NCI-H524 (cell line): Measurements from ENCODE around the gene NVL.

Experiments
- DNase-seq, 2 experiments: peaks; one replicate each; lab custom pipeline; 2025; lab: John Stamatoyannopoulos, UW

The NVL gene

DNA sequence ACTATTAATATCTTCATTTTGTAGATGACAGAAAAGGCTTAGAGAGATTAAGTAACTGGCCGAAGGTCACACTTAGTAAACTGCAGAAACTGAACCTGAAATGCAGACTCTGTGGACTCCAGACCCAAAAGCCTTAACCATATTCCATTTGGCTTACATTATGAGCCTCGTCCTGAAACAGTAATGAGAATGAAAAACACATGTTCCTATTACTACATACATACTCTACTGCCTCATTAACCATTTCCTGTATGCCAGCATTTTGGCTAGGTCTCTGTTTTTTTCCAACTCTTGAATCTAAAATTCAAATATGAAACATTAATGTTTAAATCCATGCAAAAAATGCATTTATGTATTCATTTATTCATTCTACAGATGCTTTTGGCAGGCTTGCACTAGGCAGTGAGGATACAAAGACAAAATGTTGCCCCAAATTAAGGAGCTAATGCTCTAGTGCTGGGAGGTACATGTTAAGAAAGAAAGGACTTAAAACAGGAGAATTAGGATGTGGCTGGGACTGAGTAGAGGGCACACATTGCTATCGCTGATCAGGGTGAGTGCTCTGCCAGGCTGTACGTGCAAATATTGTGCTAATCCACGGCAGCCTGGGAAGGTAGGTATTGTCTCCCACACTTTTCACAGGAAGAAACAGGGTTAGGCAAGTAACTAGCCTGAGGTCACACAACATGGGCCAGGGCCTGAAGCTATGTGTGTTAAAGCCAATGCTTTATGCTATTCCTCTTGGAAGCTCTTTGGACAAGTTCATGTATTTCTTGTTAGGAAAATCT lies 133.0 kb downstream of the NVL start:
- no peak for DNase-seq

DNA sequence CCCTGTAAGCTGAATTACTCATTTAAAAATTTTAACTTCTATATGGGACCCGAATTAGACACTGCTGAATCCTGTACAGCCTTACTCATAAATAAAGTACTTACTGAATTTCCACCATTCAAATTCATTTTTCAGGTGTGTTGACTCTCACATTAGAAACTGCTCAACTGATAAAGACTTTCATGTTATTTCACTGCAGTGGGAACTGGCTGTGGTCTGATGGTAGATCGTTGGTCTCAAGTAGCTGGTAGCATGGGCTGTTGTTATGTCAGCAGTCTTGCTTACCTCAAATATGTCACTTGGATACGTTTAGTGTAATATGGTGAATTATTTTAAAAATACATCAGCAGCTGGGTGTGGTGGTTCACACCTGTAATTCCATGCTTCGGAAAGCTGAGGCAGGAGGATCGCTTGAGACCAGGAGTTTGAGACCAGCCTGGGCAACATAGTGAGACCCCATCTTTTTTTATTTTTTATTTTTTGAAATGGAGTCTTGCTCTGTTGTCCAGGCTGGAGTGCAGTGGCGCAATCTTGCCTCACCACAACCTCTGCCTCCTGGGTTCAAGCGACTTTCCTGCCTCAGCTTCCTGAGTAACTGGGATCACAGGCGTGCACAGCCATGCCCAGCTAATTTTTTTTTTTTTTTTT lies 136.5 kb downstream of the NVL start:
- DNase-seq = no peak

DNA sequence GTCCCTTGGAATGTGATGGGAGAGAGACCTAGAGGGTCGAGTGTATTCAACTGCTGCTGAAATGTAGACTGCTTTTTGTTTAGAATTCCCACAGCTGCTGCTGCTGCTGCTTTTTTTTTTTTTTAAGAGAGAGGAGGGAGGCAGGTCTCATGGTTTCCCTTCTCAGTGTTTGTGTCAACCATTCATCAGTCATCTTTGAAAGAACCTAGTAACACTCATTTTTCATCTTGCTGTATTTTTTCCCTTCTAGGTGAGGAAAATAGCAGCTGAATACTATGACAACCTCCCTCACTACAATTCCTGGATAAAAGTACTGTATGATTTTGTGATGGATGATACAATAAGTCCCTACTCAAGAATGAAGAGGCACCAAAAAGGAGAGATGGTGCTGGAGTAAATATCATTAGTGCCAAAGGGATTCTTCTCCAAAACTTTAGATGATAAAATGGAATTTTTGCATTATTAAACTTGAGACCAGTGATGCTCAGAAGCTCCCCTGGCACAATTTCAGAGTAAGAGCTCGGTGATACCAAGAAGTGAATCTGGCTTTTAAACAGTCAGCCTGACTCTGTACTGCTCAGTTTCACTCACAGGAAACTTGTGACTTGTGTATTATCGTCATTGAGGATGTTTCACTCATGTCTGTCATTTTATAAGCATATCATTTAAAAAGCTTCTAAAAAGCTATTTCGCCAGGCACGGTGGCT lies 137.7 kb downstream of the NVL start:
- no peak for DNase-seq

DNA sequence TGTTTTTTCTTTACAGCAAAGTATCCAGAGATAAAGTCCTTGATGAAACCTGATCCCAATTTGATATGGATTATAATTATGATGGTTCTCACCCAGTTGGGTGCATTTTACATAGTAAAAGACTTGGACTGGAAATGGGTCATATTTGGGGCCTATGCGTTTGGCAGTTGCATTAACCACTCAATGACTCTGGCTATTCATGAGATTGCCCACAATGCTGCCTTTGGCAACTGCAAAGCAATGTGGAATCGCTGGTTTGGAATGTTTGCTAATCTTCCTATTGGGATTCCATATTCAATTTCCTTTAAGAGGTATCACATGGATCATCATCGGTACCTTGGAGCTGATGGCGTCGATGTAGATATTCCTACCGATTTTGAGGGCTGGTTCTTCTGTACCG lies 140.4 kb downstream of the NVL start:
- no peak for DNase-seq

DNA sequence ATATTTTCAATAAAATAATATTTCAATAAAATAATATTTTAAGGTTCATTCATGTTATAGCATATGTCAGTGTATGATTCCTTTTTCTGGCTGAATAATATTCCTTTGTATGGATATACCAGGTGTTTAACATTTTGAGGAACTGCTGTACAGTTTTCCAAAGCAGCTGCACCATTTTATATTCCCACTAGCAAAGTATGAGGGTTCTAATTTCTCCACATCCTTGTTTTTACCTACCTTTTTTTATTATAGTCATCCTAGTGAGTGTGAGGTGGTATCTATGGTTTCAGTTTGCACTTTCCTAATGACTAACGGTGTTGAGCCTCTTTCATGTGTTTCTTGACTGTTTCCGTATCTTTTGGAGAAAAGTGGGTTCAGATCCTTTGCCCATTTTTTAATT lies 141.7 kb downstream of the NVL start:
- no peak for DNase-seq

DNA sequence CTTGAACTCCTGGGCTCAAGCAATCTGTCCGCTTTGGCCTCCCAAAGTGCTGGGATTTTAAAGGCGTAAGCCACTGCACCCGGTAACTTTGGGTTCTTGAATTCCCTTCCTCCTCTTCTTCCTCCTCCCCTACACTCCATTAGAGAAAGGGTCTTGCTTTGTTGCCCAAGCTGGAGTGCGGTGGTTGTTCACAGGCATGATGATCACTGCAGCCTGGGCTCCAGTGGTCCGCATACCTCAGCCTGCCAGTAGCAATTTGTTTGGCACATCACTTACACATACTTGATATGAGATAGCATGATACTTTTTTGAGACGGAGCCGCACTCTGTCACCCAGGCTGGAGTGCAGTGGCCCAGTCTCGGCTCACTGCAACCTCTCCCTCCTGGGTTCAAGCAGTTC lies 144.8 kb downstream of the NVL start:
- no peak for DNase-seq

DNA sequence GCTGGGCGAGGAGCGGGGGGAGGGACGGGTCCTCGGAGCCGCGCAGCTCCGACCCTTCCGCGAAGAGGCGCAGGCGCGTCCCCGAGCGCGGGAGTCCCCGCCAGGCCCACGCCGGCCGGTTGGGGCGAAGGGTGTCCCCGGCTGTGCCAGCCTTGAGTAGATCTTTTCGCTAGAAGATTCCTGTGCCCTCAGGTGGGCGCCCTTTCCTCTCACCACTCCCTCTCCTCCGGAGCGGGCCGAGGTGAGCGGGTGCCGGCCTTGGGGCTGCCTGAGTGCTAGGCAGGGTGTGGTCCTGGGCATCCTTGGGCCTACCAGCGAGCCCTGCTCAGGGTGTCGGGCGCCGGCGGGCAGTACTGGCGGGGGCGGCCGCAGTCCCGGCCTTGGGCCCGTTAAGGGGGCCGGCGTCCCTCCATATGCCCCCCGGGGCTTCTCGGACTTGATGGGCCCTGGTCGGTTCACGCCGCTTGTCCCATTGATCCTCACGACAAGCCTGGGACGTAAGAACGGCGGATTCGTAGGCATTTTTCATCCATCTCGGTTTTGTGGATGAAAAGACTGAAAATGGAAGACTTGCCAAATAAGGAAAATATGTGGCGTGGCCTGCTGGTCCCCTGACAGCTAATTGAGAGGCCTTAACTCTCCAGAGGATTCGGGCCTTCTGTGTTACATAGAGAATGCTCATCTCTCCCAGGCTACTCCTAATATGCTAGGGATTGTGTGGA lies 146.2 kb downstream of the NVL start:
- peak; percentile 63 to 68 for DNase-seq

DNA sequence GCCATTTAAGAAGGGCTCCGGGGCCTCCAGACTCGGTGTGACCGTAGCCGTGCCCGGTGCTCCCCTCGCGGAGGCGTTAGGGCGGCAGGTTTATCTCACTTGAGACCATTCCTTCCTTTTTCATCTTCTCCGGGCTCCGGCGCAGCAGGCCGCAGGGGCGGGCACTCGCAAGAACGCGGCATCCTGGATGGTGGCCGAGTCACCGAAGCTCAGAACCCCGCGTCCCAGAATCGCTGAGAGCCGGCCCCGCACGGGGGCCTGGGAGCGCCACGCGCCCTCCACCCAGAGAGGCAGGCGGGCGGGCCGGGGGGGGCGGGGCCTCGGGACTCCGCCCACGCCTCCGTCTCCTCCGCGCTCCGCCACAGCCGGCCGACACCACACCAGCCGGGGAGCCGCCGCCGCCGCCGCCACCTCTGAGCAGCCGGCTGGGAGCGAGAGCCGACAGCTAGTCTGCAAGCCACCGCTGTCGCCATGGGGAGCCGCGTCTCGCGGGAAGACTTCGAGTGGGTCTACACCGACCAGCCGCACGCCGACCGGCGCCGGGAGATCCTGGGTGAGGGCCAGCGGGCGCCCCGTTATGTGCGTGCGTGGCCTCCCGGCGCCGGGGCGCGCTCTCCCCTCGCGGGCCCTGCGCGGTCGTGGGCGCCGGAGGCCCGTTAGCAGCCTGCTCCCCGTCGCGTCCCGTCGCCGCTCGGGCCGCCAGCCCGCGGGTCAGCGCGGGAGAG lies 146.9 kb downstream of the NVL start, which contains the start of gene DEGS1:
Gene DEGS1, plus strand, starts transcription at position 375 of the 725 bp plus-strand sequence. Its CDS starts 97 bp downstream, at position 472.
- DNase-seq = peak; percentile 71 to 82

DNA sequence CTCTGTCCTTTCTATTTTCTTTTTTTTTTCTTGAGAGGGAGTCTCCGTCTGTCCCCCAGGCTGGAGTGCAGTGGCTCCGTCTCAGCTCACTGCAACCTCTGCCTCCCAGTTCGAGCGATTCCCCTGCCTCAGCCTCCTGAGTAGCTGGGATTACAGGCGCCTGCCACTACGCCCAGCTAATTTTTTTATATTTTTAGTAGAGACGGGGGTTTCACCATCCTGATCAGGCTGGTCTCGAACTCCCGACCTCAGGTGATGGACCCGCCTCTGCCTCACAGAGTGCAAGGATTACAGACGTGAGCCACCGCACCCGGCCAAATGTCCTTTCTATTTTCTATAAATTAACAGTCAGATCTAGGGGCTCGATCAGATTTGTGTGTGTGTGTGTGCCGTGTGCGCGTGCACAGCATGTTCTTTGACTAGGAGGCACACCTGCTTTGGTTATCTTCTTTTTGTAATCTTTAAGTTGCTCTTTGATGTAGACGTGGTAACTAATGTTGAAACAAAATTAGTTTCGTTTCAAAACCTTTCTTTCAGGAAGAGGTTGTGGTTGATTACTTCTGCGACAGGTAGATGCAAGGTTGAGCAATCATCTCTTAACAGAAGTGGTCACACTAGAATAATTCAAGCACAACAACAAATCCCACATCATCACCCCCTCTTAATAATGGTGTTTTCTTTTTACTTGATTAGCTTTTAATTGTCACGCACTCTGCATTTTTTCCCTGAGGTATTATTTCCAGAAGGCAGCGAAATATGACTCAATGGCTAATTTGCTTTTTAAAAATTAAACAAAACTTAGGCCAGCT lies 147.7 kb downstream of the NVL start:
- no peak for DNase-seq

DNA sequence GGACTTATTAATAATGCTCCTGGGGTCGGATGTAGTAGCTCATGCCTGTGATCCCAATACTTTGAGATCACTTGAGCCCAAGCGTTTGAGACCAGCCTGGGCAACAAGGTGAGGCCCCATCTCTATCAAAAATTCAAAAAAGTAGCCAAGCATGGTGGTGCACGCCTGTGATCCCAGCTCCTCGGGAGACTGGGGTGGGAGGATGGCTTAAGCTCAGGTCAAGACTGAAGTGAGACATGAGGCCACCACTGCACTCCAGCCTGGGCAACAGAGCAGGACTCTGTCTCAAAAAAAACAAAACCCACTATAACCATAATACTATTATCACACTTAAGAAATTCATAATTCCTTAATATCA lies 148.5 kb downstream of the NVL start:
- no peak for DNase-seq

DNA sequence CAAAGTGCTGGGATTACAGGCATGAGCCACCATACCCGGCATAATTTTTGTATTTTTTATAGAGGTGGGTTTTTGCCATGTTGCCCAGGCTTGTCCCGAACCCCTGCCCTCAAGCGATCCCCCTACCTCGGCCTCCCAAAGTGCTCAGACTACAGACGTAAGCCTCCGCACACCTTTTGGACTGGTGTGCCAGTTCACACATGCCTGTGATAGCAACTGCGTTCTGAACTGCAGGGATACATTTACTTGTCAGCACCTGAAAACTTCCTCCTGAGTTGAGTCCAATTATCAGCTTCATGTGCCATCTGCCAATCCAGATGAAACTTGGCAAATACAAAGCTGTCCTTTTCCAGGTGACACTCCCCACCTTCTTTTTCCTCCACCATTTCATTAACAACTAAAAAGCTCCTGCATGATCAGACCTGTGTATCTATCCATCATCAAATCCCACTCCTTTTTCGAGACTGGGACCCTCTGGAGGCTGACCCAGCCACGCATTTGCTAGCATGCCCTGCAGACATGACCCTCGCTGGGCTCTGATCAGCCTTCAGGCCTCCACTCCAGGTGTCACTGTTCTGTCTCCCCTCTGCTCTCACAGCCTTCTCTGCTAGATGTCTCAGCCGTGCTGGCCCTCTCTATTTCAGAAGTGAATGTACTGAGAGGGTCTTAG lies 149.1 kb downstream of the NVL start:
- DNase-seq = no peak

DNA sequence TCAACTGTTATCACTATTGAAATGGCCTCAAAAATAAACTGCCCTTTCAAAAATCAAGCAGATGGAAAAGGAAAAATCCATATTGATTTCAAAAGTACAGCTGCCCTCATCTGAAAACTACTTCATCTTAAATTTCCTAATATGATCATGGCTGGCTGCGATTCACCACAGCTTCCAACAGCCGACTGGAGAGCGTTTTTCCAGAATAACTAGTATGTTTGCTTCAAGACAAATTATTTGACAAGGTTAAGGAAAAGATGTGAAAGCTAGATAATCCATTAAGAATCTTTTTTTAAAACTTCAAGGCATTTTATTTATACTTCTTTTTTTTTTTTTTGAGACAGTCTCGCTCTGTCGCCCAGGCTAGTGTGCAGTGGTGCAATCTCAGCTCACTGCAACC lies 151.1 kb downstream of the NVL start:
- no peak for DNase-seq

DNA sequence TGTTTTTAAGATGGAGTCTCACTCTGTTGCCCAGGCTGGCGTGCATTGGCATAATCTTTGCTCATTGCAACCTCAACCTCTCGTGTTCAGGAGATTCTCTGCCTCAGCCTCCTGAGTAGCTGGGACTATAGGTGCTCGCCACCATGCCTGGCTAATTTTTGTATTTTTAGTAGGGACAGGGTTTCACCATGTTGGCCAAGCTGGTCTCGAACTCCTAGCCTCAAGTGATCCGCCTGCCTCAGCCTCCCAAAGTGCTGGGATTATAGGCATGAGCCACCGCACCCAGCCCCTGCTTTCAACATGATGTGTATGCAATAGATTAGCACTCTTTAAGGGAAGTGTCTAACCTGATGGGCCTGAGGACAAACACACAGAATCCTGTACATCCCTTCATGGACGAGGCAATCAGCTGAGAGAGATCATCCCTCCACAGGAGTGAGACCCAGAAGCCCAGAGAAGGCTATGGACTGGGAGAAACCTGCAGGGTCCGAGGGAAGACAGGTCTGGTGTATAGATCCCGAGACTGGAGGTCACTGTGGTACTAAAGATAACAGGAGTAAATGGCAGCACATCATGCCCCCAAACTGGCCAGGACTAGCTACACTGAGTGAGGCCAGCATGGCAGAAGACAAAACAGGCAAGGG lies 152.5 kb downstream of the NVL start:
- DNase-seq = no peak
